Activated CD4-positive, alpha-beta memory T cell treated with anti-CD3 and anti-CD28 coated beads for 36 hours (primary cell): ENCODE measurements around the gene RAPGEF2. TPM values are rescaled to one million over a fixed set of nuclear protein-coding genes. Genes with fewer than 3 reads are reported as not detected.
"Not testable (repeated sequence)": the region's sequence is repeated elsewhere in the genome, so short reads cannot be mapped to it uniquely, and the experiment has no call there.

Experiments
- CTCF ChIA-PET: fragments of 350-600 bp; sonication (Branson Sonifier 250); formaldehyde crosslinking; loops from one replicate; lab custom pipeline; 2021; ENCODE audit warnings: antibody characterized with exemption, inconsistent platforms; lab: Charles Lee
- POLR2A ChIA-PET: fragments of 350-600 bp; sonication (Branson Sonifier 250); formaldehyde crosslinking; loops from one replicate; lab custom pipeline; 2021; ENCODE audit warnings: antibody characterized with exemption; lab: Charles Lee
- DNase-seq: peaks from one replicate; pipeline ENCODE4 v3.0.0-alpha.2; 2020
- H3K27ac Mint-ChIP-seq: one replicate; pipeline ENCODE4 v1.8.0; 2021; ENCODE audit warnings: mixed read lengths
- H3K27me3 Mint-ChIP-seq: one replicate; pipeline ENCODE4 v1.8.0; 2021; ENCODE audit warnings: mixed read lengths
- H3K36me3 Mint-ChIP-seq: one replicate; pipeline ENCODE4 v1.8.0; 2021; ENCODE audit warnings: mixed read lengths
- H3K4me1 Mint-ChIP-seq: one replicate; pipeline ENCODE4 v1.8.0; 2021; ENCODE audit warnings: low read depth, mixed read lengths
- H3K4me3 Mint-ChIP-seq: one replicate; pipeline ENCODE4 v1.8.0; 2021; ENCODE audit warnings: mild to moderate bottlenecking, mixed read lengths
- H3K9me3 Mint-ChIP-seq: one replicate; pipeline ENCODE4 v1.8.0; 2021; ENCODE audit warnings: mixed read lengths
- intact Hi-C: fragments of 100-400 bp; cut with micrococcal nuclease; formaldehyde crosslinking; loops from one replicate; pipeline ENCODE4 v1.15.1; 2023
- total RNA-seq, 2 experiments: library from RNA; stranded (reverse); gene quantifications; one replicate each; pipeline ENCODE4 v1.2.3, GENCODE V29; 2021

RAPGEF2 gene
- total RNA-seq, 2 experiments from 2014 or later: 18.6 to 22.0 TPM

- DNase-seq: no peak
- Mint-ChIP-seq H3K27ac (no peak overlapping the region), H3K9me3 (no peaks in the 10 kb centered on the region), H3K4me3 (no peak overlapping the region), H3K36me3 (peaks cover 7% of the 10 kb centered on the region), H3K27me3 (no peaks in the 10 kb centered on the region), H3K4me1 (peaks cover 30% of the 10 kb centered on the region)
- ChIA-PET CTCF (interaction anchor here (1.7 kb wide), 1 partner anchor 43 kb away, joined by 3 read pairs; no protein-coding TSS in a partner anchor), POLR2A (no interaction called here)
- intact Hi-C loops: no loop called here
Observed at GRCh38 chr4:159235779-159236368, 133.0 kb downstream of the RAPGEF2 start.

GRCh38 chr4:159237975-159238374 lies 135.1 kb downstream of the RAPGEF2 start:
- Mint-ChIP-seq H3K27me3 (no peaks in the 10 kb centered on the region), H3K27ac (no peak overlapping the region), H3K4me3 (no peak overlapping the region), H3K36me3 (peaks cover 10% of the 10 kb centered on the region), H3K9me3 (no peaks in the 10 kb centered on the region), H3K4me1 (peaks cover 23% of the 10 kb centered on the region)
- POLR2A ChIA-PET: no interaction called here
- intact Hi-C loops: no loop called here
- DNase-seq: no peak
- CTCF ChIA-PET: no interaction called here

DNA sequence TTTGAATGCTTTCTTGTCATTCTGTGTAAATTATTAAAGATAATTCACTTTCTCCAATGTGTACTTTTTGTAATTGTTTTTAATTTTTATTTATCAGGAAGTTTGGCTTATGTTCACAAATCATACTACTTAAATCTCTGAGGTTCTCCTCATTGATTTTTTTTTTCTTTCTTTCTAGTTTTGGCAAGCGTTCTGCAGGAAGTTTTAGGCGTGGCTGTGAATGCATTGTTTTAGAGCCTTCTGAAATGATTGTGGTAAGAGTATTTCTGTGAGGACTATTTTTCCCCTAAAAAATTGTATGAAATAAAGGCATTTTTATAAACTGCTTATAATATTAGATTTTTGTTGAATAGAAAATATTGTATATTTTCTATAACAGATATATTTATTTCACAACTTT lies 135.8 kb downstream of the RAPGEF2 start:
- Mint-ChIP-seq H3K36me3 (peaks cover 7% of the 10 kb centered on the region), H3K4me1 (peaks cover 18% of the 10 kb centered on the region), H3K4me3 (no peak overlapping the region), H3K27ac (no peak overlapping the region), H3K9me3 (no peaks in the 10 kb centered on the region), H3K27me3 (no peaks in the 10 kb centered on the region)
- ChIA-PET POLR2A (no interaction called here), CTCF (no interaction called here)
- intact Hi-C loops: no loop called here
- DNase-seq: no peak

DNA sequence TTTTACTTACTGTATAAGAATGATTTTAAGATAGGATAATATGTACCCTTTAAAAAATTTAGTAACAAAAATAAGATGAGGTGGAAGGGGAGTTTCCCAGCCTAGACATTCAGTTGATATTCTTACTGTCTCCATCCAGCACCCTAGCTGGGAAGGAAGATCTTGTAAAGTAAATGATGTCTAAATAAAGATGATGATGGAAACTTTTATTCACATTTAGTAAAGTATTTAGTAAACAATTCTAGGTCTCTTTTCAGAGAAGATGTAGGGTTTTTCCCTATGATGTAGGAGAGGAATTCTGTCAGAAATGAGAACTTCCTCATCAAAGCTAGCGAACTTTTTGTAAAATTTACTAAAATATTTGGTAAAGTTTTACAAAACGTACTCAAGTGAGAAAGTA lies 136.8 kb downstream of the RAPGEF2 start:
- no peak for DNase-seq
- no peak overlapping the region for H3K27ac Mint-ChIP-seq
- H3K9me3 Mint-ChIP-seq: no peaks in the 10 kb centered on the region
- H3K36me3 Mint-ChIP-seq: peaks cover 11% of the 10 kb centered on the region
- POLR2A ChIA-PET: no interaction called here
- peaks cover 18% of the 10 kb centered on the region for H3K4me1 Mint-ChIP-seq
- CTCF ChIA-PET: interaction anchor here (0.9 kb wide), 1 partner anchor 36 kb away, joined by 4 read pairs; no protein-coding TSS in a partner anchor
- H3K27me3 Mint-ChIP-seq: no peaks in the 10 kb centered on the region
- no peak overlapping the region for H3K4me3 Mint-ChIP-seq
- intact Hi-C loops: no loop called here

DNA sequence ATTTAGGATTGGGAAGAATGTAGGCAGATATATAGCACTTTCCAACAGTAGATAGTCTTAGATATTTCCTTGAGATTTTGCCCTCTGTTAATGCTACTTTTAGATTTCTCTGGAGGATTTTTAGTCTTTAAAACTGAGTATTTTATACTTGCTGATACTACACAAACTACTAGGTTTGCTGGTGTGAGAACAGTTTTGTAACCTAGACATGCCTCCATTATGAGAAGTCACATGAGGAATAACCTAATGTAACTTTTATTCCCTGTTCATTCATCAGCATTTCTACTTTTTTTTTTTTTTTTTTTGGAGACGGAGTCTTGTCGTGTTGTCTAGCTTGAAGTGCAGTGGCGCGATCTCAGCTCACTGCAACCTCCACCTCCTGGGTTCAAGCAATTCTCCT lies 137.2 kb downstream of the RAPGEF2 start:
- intact Hi-C loops: no loop called here
- Mint-ChIP-seq H3K9me3 (no peaks in the 10 kb centered on the region), H3K27ac (no peak overlapping the region), H3K27me3 (no peaks in the 10 kb centered on the region), H3K4me3 (no peak overlapping the region), H3K36me3 (peaks cover 11% of the 10 kb centered on the region), H3K4me1 (peaks cover 18% of the 10 kb centered on the region)
- DNase-seq: no peak
- POLR2A ChIA-PET: no interaction called here
- CTCF ChIA-PET: no interaction called here

DNA sequence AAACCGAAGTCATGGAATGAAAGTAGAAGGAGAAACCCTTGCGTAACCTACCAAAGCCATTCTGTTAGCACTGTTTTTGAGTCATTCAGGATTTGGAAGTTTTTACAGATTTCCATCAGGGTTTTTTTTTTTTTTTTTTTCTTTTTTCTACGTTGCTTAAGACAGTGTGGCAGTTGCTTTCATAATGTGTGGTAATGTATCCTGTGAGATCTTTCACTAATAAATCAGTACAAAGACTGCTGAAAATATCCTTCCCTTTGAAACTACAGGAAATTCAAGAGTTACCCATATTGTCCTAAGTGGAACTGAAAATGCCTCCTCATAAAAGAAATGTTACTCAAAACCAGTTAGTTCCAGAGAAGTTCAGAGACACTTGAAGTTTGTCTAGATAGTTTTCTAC lies 137.8 kb downstream of the RAPGEF2 start:
- POLR2A ChIA-PET: no interaction called here
- intact Hi-C loops: no loop called here

GRCh38 chr4:159242427-159242826 lies 139.5 kb downstream of the RAPGEF2 start:
- Mint-ChIP-seq H3K27me3 (no peaks in the 10 kb centered on the region), H3K4me1 (peaks cover 15% of the 10 kb centered on the region), H3K4me3 (no peak overlapping the region), H3K36me3 (peaks cover 13% of the 10 kb centered on the region), H3K27ac (no peak overlapping the region), H3K9me3 (no peaks in the 10 kb centered on the region)
- CTCF ChIA-PET: no interaction called here
- POLR2A ChIA-PET: no interaction called here
- intact Hi-C loops: no loop called here
- DNase-seq: no peak

More for the DNA sequence above, 137.8 kb downstream of the RAPGEF2 start:
- Mint-ChIP-seq H3K4me3 (no peak overlapping the region), H3K9me3 (no peaks in the 10 kb centered on the region), H3K27ac (no peak overlapping the region), H3K36me3 (peaks cover 11% of the 10 kb centered on the region), H3K4me1 (peaks cover 15% of the 10 kb centered on the region), H3K27me3 (no peaks in the 10 kb centered on the region)
- CTCF ChIA-PET: no interaction called here
- no peak for DNase-seq

GRCh38 chr4:159248384-159249178 lies 145.7 kb downstream of the RAPGEF2 start:
- ChIA-PET POLR2A (no interaction called here), CTCF (no interaction called here)
- peaks cover 5% of the 10 kb centered on the region for H3K9me3 Mint-ChIP-seq
- no peak overlapping the region for H3K4me3 Mint-ChIP-seq
- H3K4me1 Mint-ChIP-seq: peaks cover 6% of the 10 kb centered on the region
- DNase-seq: no peak
- intact Hi-C loops: no loop called here
- H3K27ac Mint-ChIP-seq: no peak overlapping the region
- H3K27me3 Mint-ChIP-seq: no peaks in the 10 kb centered on the region
- H3K36me3 Mint-ChIP-seq: peaks cover 24% of the 10 kb centered on the region

- POLR2A ChIA-PET: no interaction called here
- peaks cover 21% of the 10 kb centered on the region for H3K36me3 Mint-ChIP-seq
Observed at GRCh38 chr4:159250751-159251325, 148.0 kb downstream of the RAPGEF2 start.

GRCh38 chr4:159251580-159251979 lies 148.7 kb downstream of the RAPGEF2 start:
- H3K36me3 Mint-ChIP-seq: peaks cover 26% of the 10 kb centered on the region
- CTCF ChIA-PET, POLR2A ChIA-PET, H3K4me3 Mint-ChIP-seq, intact Hi-C loops, H3K27me3 Mint-ChIP-seq, H3K9me3 Mint-ChIP-seq, H3K4me1 Mint-ChIP-seq, H3K27ac Mint-ChIP-seq, DNase-seq: not testable (repeated sequence)

More at GRCh38 chr4:159250751-159251325, 148.0 kb downstream of the RAPGEF2 start:
- CTCF ChIA-PET: no interaction called here
- H3K27ac Mint-ChIP-seq: no peak overlapping the region
- no peaks in the 10 kb centered on the region for H3K27me3 Mint-ChIP-seq
- peaks cover 6% of the 10 kb centered on the region for H3K4me1 Mint-ChIP-seq
- intact Hi-C loops: no loop called here
- peaks cover 5% of the 10 kb centered on the region for H3K9me3 Mint-ChIP-seq
- no peak for DNase-seq
- H3K4me3 Mint-ChIP-seq: no peak overlapping the region

DNA sequence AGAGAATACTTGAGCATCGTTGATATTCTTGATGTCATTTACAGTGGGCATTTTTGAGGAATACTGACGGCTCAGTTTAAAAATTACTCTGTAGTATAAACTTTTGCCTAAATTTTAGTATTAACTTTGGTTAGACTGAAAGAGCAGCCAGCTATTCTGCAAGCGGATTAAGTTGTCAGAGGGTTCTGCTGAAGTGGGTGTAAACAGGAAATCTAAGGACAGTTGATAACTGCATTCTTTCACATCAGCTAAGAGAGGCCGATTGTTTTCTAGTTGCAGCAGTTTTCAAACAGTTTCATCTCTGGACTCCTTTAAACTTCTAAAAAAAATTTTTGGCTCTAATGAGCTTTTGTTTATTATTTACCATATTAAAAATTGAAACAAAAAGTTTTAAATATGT lies 149.6 kb downstream of the RAPGEF2 start:
- no peak for DNase-seq
- intact Hi-C loops: no loop called here
- peaks cover 24% of the 10 kb centered on the region for H3K36me3 Mint-ChIP-seq
- ChIA-PET CTCF (no interaction called here), POLR2A (no interaction called here)
- H3K9me3 Mint-ChIP-seq: peaks cover 5% of the 10 kb centered on the region
- H3K4me3 Mint-ChIP-seq: no peak overlapping the region
- no peak overlapping the region for H3K27ac Mint-ChIP-seq
- H3K4me1 Mint-ChIP-seq: peaks cover 6% of the 10 kb centered on the region
- no peaks in the 10 kb centered on the region for H3K27me3 Mint-ChIP-seq

DNA sequence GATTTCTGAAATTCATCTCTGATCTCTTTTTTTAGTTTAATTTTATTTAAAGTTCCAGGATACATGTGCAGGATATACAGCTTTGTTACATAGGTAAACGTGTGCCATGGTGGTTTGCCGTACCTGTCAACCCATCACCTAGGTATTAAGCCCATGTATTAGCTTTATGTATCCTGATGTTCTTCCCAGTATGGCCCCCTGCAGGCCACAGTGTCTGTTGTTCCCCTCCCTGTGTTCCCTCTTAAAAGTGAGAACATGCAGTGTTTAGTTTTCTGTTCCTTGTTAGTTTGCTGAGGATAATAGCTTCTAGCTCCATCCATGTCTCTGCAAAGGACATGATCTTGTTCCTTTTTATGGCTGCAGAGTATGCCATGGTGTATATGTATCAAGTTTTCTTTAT lies 153.2 kb downstream of the RAPGEF2 start:
- Mint-ChIP-seq H3K4me3 (no peak overlapping the region), H3K36me3 (peaks cover 23% of the 10 kb centered on the region), H3K9me3 (peaks cover 5% of the 10 kb centered on the region), H3K4me1 (peaks cover 3% of the 10 kb centered on the region), H3K27ac (no peak overlapping the region), H3K27me3 (no peaks in the 10 kb centered on the region)
- intact Hi-C loops: no loop called here
- ChIA-PET POLR2A (no interaction called here), CTCF (no interaction called here)
- DNase-seq: no peak
